Measurements from ENCODE around the gene TMEM185A.
"Not testable (repeated sequence)": the region's sequence is repeated elsewhere in the genome, so short reads cannot be mapped to it uniquely, and the experiment has no call there.

DNA sequence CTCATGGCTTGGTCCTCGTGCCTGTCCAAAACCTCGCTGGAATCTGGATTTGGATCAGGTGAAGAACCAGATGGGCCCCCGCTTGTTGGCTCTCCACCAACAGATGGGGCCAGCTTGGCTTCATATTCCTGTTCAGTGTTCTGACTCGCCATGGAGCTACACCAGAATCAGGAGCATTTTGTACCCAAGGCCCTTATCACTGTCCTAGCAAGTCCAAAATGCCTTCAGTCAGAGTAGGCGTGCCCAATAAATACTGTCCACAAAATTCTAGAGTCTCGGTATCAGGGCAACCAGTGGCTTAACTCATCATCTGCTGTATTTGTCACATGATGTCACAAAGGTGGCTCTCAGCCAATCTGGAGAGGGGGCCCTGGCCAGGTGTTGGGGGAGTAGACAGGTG lies 81.9 kb downstream of the TMEM185A start, which contains the start of gene HSFX3:
- TF ChIP-seq EZH2 (IDR thresholded peaks at IDR 0.05; ENCODE audit: insufficient read depth, low read length): not testable (repeated sequence)
- TF ChIP-seq, protein P1, sequence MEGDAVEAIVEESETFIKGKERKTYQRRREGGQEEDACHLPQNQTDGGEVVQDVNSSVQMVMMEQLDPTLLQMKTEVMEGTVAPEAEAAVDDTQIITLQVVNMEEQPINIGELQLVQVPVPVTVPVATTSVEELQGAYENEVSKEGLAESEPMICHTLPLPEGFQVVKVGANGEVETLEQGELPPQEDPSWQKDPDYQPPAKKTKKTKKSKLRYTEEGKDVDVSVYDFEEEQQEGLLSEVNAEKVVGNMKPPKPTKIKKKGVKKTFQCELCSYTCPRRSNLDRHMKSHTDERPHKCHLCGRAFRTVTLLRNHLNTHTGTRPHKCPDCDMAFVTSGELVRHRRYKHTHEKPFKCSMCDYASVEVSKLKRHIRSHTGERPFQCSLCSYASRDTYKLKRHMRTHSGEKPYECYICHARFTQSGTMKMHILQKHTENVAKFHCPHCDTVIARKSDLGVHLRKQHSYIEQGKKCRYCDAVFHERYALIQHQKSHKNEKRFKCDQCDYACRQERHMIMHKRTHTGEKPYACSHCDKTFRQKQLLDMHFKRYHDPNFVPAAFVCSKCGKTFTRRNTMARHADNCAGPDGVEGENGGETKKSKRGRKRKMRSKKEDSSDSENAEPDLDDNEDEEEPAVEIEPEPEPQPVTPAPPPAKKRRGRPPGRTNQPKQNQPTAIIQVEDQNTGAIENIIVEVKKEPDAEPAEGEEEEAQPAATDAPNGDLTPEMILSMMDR (IDR thresholded peaks at IDR 0.05; ENCODE audit: insufficient read depth, low read depth, low read length): not testable (repeated sequence)
